Measurements from ENCODE around the gene MKNK1. TPM values are rescaled to one million over a fixed set of nuclear protein-coding genes. Genes with fewer than 3 reads are reported as not detected.

The MKNK1 gene
- total and polyA plus RNA-seq, 2 of the 4 experiments (the other 2 are of a cell fraction), result 14.3 to 35.2 TPM

DNA sequence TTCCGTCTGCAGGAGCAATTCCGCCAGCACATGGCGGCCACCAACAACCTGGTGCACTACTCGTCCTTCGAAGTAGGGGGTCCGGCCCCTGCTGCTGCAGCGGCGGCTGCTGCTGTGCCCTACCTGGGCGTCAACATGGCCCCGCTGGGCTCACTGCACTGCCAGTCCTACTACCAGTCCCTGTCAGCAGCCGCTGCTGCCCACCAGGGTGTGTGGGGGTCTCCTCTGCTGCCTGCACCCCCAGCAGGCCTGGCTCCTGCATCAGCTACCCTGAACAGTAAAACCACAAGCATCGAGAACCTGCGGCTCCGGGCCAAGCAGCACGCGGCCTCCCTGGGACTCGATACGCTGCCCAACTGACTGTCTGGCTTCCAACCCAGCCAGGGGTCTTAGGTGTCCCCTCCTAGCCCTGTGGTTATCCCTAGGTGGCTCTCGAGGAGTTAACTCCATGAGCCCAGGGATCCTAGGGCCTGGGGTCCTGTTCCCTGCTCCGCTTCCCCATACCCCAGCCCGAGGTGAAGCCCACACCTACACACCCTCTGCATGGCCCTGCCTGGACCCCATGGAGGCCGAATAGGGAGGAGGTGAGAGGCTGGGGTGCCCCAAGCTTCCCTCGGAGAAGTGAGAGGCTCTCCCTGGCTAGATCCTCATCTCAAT is 91.8 kb downstream of the MKNK1 start:
- in situ Hi-C loops (cut with MboI; ENCODE audit: low sequenced_read_pairs), result no loop called here

More for the DNA sequence above, 91.8 kb downstream of the MKNK1 start:
- no peak overlapping the region for H3K4ac ChIP-seq (ENCODE audit: low read depth, low read length)
- dilution Hi-C loops (cut with HindIII; ENCODE audit: low sequenced_read_pairs, unreplicated experiment) (no loop called here), intact Hi-C loops (cut with micrococcal nuclease) (no loop called here)
- H3K9me3 ChIP-seq (ENCODE audit: control insufficient read depth, insufficient read depth, low read length), result no peaks in the 10 kb centered on the region
- no peak overlapping the region for H3K27ac ChIP-seq (ENCODE audit: insufficient read depth, low read length)
- no peak overlapping the region for H4K8ac ChIP-seq (ENCODE audit: low read depth in 2 of 2, low read length in 2 of 2)
- TF ChIP-seq RAD21 (IDR thresholded peaks at IDR 0.05; ENCODE audit: low read length), result no peak
- TF ChIP-seq, protein P1, sequence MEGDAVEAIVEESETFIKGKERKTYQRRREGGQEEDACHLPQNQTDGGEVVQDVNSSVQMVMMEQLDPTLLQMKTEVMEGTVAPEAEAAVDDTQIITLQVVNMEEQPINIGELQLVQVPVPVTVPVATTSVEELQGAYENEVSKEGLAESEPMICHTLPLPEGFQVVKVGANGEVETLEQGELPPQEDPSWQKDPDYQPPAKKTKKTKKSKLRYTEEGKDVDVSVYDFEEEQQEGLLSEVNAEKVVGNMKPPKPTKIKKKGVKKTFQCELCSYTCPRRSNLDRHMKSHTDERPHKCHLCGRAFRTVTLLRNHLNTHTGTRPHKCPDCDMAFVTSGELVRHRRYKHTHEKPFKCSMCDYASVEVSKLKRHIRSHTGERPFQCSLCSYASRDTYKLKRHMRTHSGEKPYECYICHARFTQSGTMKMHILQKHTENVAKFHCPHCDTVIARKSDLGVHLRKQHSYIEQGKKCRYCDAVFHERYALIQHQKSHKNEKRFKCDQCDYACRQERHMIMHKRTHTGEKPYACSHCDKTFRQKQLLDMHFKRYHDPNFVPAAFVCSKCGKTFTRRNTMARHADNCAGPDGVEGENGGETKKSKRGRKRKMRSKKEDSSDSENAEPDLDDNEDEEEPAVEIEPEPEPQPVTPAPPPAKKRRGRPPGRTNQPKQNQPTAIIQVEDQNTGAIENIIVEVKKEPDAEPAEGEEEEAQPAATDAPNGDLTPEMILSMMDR (conservative IDR thresholded peaks at IDR 0.05; ENCODE audit: low read depth, low read length), result no peak
- no peak for TF ChIP-seq SMC3 (IDR thresholded peaks at IDR 0.05; ENCODE audit: low read depth, low read length)
- no peak for TF ChIP-seq RFX5 (IDR thresholded peaks at IDR 0.05; ENCODE audit: low read depth, low read length)
- no peak for TF ChIP-seq FOS (IDR thresholded peaks at IDR 0.05; ENCODE audit: low read depth, low read length)
- TF ChIP-seq CEBPB (IDR thresholded peaks at IDR 0.05; ENCODE audit: low read depth, low read length), result no peak
- TF ChIP-seq MXI1 (IDR thresholded peaks at IDR 0.05; ENCODE audit: borderline replicate concordance, low read depth, low read length), result no peak
- no peak for TF ChIP-seq MAZ (IDR thresholded peaks at IDR 0.05; ENCODE audit: borderline replicate concordance, low read depth, low read length)
- TF ChIP-seq POLR2A (IDR thresholded peaks at IDR 0.05; ENCODE audit: low read depth, low read length), result no peak
- TF ChIP-seq, protein P2, sequence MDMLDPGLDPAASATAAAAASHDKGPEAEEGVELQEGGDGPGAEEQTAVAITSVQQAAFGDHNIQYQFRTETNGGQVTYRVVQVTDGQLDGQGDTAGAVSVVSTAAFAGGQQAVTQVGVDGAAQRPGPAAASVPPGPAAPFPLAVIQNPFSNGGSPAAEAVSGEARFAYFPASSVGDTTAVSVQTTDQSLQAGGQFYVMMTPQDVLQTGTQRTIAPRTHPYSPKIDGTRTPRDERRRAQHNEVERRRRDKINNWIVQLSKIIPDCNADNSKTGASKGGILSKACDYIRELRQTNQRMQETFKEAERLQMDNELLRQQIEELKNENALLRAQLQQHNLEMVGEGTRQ (IDR thresholded peaks at IDR 0.05; ENCODE audit: low read depth, low read length), result no peak
- TF ChIP-seq NFE2L2 (IDR thresholded peaks at IDR 0.05; ENCODE audit: low read depth, low read length), result no peak
- TF ChIP-seq RCOR1 (IDR thresholded peaks at IDR 0.05; ENCODE audit: insufficient replicate concordance, low read length), result no peak
- TF ChIP-seq CHD1 (IDR thresholded peaks at IDR 0.05; ENCODE audit: low read depth, low read length), result no peak
- TF ChIP-seq, protein P3, sequence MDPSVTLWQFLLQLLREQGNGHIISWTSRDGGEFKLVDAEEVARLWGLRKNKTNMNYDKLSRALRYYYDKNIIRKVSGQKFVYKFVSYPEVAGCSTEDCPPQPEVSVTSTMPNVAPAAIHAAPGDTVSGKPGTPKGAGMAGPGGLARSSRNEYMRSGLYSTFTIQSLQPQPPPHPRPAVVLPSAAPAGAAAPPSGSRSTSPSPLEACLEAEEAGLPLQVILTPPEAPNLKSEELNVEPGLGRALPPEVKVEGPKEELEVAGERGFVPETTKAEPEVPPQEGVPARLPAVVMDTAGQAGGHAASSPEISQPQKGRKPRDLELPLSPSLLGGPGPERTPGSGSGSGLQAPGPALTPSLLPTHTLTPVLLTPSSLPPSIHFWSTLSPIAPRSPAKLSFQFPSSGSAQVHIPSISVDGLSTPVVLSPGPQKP (IDR thresholded peaks at IDR 0.05; ENCODE audit: borderline replicate concordance, low read depth, low read length), result no peak
- no peak for TF ChIP-seq BHLHE40 (IDR thresholded peaks at IDR 0.05; ENCODE audit: low read depth, low read length)
- TF ChIP-seq MAFK (IDR thresholded peaks at IDR 0.05; ENCODE audit: low read depth, low read length), result no peak
- DNase-seq (no peak), ATAC-seq (ENCODE audit: low read depth) (no peak)
- no peak overlapping the region for H3K14ac ChIP-seq (replicated peaks; ENCODE audit: low read depth, low read length)
- H3K56ac ChIP-seq (ENCODE audit: extremely low read depth, insufficient read depth, low read length), result no peak overlapping the region
- H3K4me1 ChIP-seq (ENCODE audit: control insufficient read depth, insufficient read depth, low read length), result no peaks in the 10 kb centered on the region
- H4K91ac ChIP-seq (ENCODE audit: insufficient read depth, low read depth, low read length), result no peak overlapping the region
- POLR2A ChIA-PET (ENCODE audit: unreplicated experiment), result no interaction called here
- H2BK120ac ChIP-seq (ENCODE audit: low read depth, low read length), result no peak overlapping the region
- no peak overlapping the region for H2BK15ac ChIP-seq (ENCODE audit: low read depth, low read length)
- no peak overlapping the region for H2AK9ac ChIP-seq (replicated peaks; ENCODE audit: low read depth, low read length, poor library complexity)
- no peaks in the 10 kb centered on the region for H3K9me1 ChIP-seq (ENCODE audit: insufficient read depth, low read length)
- no peak overlapping the region for H3K4me3 ChIP-seq (ENCODE audit: insufficient read depth, low read depth, low read length)
- H3K18ac ChIP-seq (ENCODE audit: low read depth, low read length), result no peak overlapping the region
- no peak overlapping the region for H3K4me2 ChIP-seq (ENCODE audit: low read depth, low read length)
- no peaks in the 10 kb centered on the region for H4K20me1 ChIP-seq (ENCODE audit: insufficient read depth, low read length)
- H2AFZ ChIP-seq (replicated peaks; ENCODE audit: low read length, poor library complexity), result no peak overlapping the region
- no peak overlapping the region for H3K23ac ChIP-seq (ENCODE audit: low read depth, low read length)
- no peak overlapping the region for H2BK5ac ChIP-seq (ENCODE audit: low read depth, low read length, poor library complexity, severe bottlenecking)
- no peaks in the 10 kb centered on the region for H3K79me1 ChIP-seq (ENCODE audit: low read depth in 1 of 2, low read length in 2 of 2)
- H3K36me3 ChIP-seq (ENCODE audit: control insufficient read depth, insufficient read depth, low read length), result no peaks in the 10 kb centered on the region
- H2AK5ac ChIP-seq (ENCODE audit: low read depth, low read length), result no peak overlapping the region
- no peak overlapping the region for H4K5ac ChIP-seq (ENCODE audit: low read depth, low read length)
- peaks cover 48% of the 10 kb centered on the region for H3K27me3 ChIP-seq (ENCODE audit: control insufficient read depth, insufficient read depth, low read length)
- H2BK20ac ChIP-seq (ENCODE audit: low read depth, low read length), result no peak overlapping the region
- H3K9ac ChIP-seq (ENCODE audit: low read depth, low read length), result no peak overlapping the region
- CTCF ChIA-PET, result no interaction called here
- no TSS peak for BruUV-seq (replicated peaks)
- WGBS, 2 experiments (ENCODE audit: extremely low coverage in 2 of 2, insufficient read length in 1 of 2), result 74% methylated on average over 11 of the region's 23 CpGs; no CpG with 5 or more reads in 1 of the 2 experiments

Data from IMR-90 (cell line).